Kidney (tissue), 14 donors: Measurements from ENCODE around the gene C1S. TPM values are rescaled to one million over a fixed set of nuclear protein-coding genes. Genes with fewer than 3 reads are reported as not detected.

Experiments
- DNase-seq, 5 donors: peaks; one replicate each; pipeline ENCODE4 v3.0.0-alpha.2; 2013 to 2020
- FAIRE-seq: peaks from 2 replicates; lab custom pipeline; 2012; peaks lifted over from hg19 to GRCh38; lab: Jason Lieb, UNC
- H3K27ac ChIP-seq, 2 donors: one replicate each; pipeline ENCODE4 v1.7.0; 2013; ENCODE audit warnings: low read depth in 2 of 2, low read length in 2 of 2, inconsistent platforms in 1 of 2
- H3K27me3 ChIP-seq: one replicate; pipeline ENCODE4 v1.7.1; 2013; ENCODE audit warnings: low read length, inconsistent platforms; ENCODE audit not compliant: control insufficient read depth, insufficient read depth
- H3K36me3 ChIP-seq, 3 donors: one replicate each; pipeline versions ENCODE4 v1.7.0 to v1.7.1; 2013; ENCODE audit warnings: low read length in 3 of 3, control low read depth in 1 of 3, inconsistent platforms in 1 of 3; ENCODE audit not compliant: insufficient read depth in 3 of 3, control insufficient read depth in 2 of 3
- H3K4me1 ChIP-seq, 3 donors: one replicate each; pipeline versions ENCODE4 v1.7.0 to v1.7.1; 2013; ENCODE audit warnings: low read length in 3 of 3, inconsistent platforms in 1 of 3, low read depth in 1 of 3; ENCODE audit not compliant: control insufficient read depth in 2 of 3, insufficient read depth in 2 of 3
- H3K4me3 ChIP-seq, 3 donors: one replicate each; pipeline versions ENCODE4 v1.7.0 to v1.8.1; 2013; ENCODE audit warnings: low read length in 3 of 3, control low read depth in 1 of 3, inconsistent platforms in 1 of 3
- H3K9ac ChIP-seq, 3 donors: one replicate each; pipeline versions ENCODE4 v1.7.0 to v1.7.1; 2013; ENCODE audit warnings: low read length in 3 of 3, control low read depth in 1 of 3, inconsistent platforms in 1 of 3
- H3K9me3 ChIP-seq, 3 donors: one replicate each; pipeline versions ENCODE4 v1.7.0 to v1.7.1; 2013; ENCODE audit warnings: low read length in 3 of 3, control low read depth in 1 of 3, inconsistent platforms in 1 of 3; ENCODE audit not compliant: control insufficient read depth in 2 of 3, insufficient read depth in 1 of 3
- intact Hi-C: fragments of 100-400 bp; cut with DNase I; formaldehyde crosslinking; loops from one replicate; pipeline ENCODE4 v1.11.1; 2022
- polyA plus RNA-seq: library from polyadenylated mRNA; stranded (reverse); fragments of 350-450 nt; fragmentation: Illumina TruSeq; extraction: RNeasy Lipid Tissue Mini Kit (QIAGEN cat#74804); gene quantifications from one replicate; pipeline ENCODE4 v1.2.3, GENCODE V29; 2014; ENCODE audit warnings: low read depth, low replicate concordance; ENCODE audit not compliant: insufficient read depth
- total RNA-seq: library from RNA; stranded (reverse); fragmentation: NEBNext Ultra II Directional; extraction: Animal tissue kit (Norgen Biotek cat#: 25700); gene quantifications from one replicate; pipeline ENCODE4 v1.2.1, GENCODE V29; 2021
- TF ChIP-seq, protein P1 (sequence below): IDR thresholded peaks from 3 replicates; pipeline ENCODE4 v1.5.1; 2012; ENCODE audit warnings: mild to moderate bottlenecking, moderate library complexity, borderline replicate concordance; ENCODE audit not compliant: insufficient read depth; ENCODE audit errors: extremely low read depth
- donor health status: control.
- donor health status: control.
- donor health status: control.
- donor health status: control.
- donor health status: control.
- donor health status: DM: yes; HTN: yes; CAD: no.
- donor health status: Normal renal cell carcinoma (clear cell type).

C1S gene
- total and polyA plus RNA-seq, 2 donors from 2014 or later, result 81.2 to 402 TPM

DNA sequence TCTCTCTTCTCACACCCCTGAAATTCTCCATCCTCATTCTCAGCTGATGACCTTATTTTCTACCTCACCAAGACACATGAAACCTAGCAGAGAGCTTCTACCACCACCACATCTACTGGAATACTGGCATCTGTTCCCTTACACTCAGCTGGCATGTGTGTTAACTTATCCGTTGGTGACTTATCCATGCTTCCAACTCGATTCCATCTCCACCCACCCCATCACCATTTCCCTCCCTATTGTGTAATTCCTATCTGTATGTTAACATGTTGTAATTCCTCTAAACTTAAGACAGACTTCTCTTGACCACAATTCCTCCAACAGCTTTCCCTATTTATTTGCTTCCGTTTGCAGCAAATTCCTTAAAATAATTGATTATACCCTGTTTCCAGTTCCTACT, 15.4 kb downstream of the C1S start:
- Histone ChIP-seq H3K36me3 (no peaks in the 10 kb centered on the region), H3K9ac (no peak overlapping the region), H3K4me1 (no peaks in the 10 kb centered on the region), H3K9me3 (no peaks in the 10 kb centered on the region), H3K4me3 (no peak overlapping the region), H3K27ac (no peak overlapping the region), H3K27me3 (no peaks in the 10 kb centered on the region)
- intact Hi-C loops, result no loop called here
- TF ChIP-seq, protein P1, sequence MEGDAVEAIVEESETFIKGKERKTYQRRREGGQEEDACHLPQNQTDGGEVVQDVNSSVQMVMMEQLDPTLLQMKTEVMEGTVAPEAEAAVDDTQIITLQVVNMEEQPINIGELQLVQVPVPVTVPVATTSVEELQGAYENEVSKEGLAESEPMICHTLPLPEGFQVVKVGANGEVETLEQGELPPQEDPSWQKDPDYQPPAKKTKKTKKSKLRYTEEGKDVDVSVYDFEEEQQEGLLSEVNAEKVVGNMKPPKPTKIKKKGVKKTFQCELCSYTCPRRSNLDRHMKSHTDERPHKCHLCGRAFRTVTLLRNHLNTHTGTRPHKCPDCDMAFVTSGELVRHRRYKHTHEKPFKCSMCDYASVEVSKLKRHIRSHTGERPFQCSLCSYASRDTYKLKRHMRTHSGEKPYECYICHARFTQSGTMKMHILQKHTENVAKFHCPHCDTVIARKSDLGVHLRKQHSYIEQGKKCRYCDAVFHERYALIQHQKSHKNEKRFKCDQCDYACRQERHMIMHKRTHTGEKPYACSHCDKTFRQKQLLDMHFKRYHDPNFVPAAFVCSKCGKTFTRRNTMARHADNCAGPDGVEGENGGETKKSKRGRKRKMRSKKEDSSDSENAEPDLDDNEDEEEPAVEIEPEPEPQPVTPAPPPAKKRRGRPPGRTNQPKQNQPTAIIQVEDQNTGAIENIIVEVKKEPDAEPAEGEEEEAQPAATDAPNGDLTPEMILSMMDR, result no peak
- DNase-seq (no peak), FAIRE-seq (no peak)

DNA sequence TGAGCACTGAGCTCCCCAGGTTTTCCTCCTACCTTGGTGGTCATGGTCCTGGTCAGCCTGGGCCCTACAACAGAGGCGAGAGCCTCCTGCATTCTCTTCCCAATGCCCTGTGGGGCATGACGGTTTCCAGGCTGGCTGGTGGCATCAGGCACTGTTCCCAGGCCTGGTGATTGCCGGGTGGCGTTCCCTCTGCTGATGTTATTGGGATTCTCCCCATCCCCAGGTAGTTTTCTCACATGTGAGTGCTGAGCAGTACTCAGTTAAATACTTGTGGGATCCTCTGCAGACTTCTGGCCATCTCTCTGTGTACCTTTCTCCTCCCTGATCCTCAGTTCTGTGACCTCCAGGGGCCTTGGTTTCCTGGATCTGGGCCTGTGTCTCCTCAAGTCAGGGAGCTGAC, 16.0 kb downstream of the C1S start:
- no peaks in the 10 kb centered on the region for H3K27me3 ChIP-seq
- FAIRE-seq, result no peak
- no peaks in the 10 kb centered on the region for H3K36me3 ChIP-seq

DNA sequence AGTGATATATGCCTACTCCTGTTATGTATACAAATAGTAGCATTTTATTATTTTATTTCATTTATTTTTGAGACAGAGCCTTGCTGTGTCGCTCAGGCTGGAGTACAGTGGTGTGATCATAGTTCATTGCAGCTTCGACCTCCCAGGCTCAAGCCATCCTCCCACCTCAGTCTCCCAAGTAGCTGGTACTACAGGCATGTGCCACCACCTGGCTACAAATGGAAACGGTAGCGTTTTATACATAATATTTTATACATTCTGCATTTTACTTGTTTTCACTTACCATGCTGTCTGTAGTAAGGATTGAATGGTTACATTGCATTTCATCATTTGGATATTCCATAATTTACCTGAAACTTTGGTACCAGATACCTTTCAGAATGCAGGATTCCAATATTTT, 17.6 kb downstream of the C1S start:
- no peak overlapping the region for H3K27ac ChIP-seq
- no peak overlapping the region for H3K9ac ChIP-seq
- peaks cover 0 to 2% (median 2%) of the 10 kb centered on the region in 3 donors for H3K36me3 ChIP-seq
- H3K27me3 ChIP-seq, result no peaks in the 10 kb centered on the region
- no peaks in the 10 kb centered on the region for H3K4me1 ChIP-seq
- H3K4me3 ChIP-seq, result no peak overlapping the region
- H3K9me3 ChIP-seq, result peaks cover 0 to 2% (median 0%) of the 10 kb centered on the region in 3 donors
- TF ChIP-seq, protein P1, result no peak
- FAIRE-seq, result no peak
- intact Hi-C loops, result no loop called here
- no peak for DNase-seq

More for the DNA sequence above, 16.0 kb downstream of the C1S start:
- intact Hi-C loops, result no loop called here
- Histone ChIP-seq H3K9ac (no peak overlapping the region), H3K4me1 (no peaks in the 10 kb centered on the region), H3K9me3 (no peaks in the 10 kb centered on the region), H3K27ac (no peak overlapping the region), H3K4me3 (no peak overlapping the region)
- no peak for DNase-seq
- TF ChIP-seq, protein P1, result no peak

DNA sequence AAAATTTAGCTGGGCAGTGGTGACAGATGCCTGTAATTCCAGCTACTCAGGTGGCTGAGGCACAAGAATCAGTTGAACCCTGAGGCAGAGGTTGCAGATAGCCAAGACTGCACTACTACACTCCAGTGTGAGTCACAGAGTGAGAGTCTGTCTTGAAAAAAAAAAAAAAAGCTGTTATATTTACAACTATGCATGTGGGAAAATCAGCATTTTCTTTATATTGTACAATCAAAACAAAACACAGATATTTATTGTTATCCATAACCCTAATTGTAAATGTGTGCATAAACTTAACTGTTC, 19.3 kb downstream of the C1S start:
- Histone ChIP-seq H3K9ac (no peak overlapping the region), H3K9me3 (peaks cover 0 to 4% (median 0%) of the 10 kb centered on the region in 3 donors), H3K36me3 (peaks cover 0 to 9% (median 8%) of the 10 kb centered on the region in 3 donors), H3K27me3 (no peaks in the 10 kb centered on the region), H3K4me1 (no peaks in the 10 kb centered on the region), H3K4me3 (no peak overlapping the region), H3K27ac (no peak overlapping the region)
- DNase-seq, result no peak
- intact Hi-C loops, result no loop called here
- FAIRE-seq, result peak; percentile 21
- TF ChIP-seq, protein P1, result no peak
